Chondrocyte (in vitro differentiated cells): ENCODE results near the gene LRRC4B. TPM values are rescaled to one million over a fixed set of nuclear protein-coding genes. Genes with fewer than 3 reads are reported as not detected.
A peak's percentile ranks its signal among the peaks of the same experiment; 100 is the strongest.
"Not testable (repeated sequence)": the region's sequence is repeated elsewhere in the genome, so short reads cannot be mapped to it uniquely, and the experiment has no call there.

ENCODE experiments used
- DNase-seq: peaks from one replicate; pipeline ENCODE4 v3.0.0; 2021; ENCODE audit warnings: mixed read lengths, low spot score
- H3K27ac Mint-ChIP-seq: one replicate; pipeline ENCODE4 v1.8.0; 2021; ENCODE audit warnings: mild to moderate bottlenecking, moderate library complexity, mixed read lengths; ENCODE audit not compliant: unreplicated experiment
- H3K27me3 Mint-ChIP-seq: 2 replicates; pipeline ENCODE4 v1.8.0; 2021; ENCODE audit warnings: low read depth, mixed read lengths
- H3K36me3 Mint-ChIP-seq: 2 replicates; pipeline ENCODE4 v1.8.0; 2021; ENCODE audit warnings: low read depth, mixed read lengths
- H3K4me1 Mint-ChIP-seq: 2 replicates; pipeline ENCODE4 v1.8.0; 2021; ENCODE audit warnings: low read depth, mild to moderate bottlenecking, mixed read lengths
- H3K4me3 Mint-ChIP-seq: one replicate; pipeline ENCODE4 v1.8.0; 2021; ENCODE audit warnings: mild to moderate bottlenecking, moderate library complexity, mixed read lengths; ENCODE audit not compliant: unreplicated experiment
- H3K9me3 Mint-ChIP-seq: 2 replicates; pipeline ENCODE4 v1.8.0; 2021; ENCODE audit warnings: low read depth, mixed read lengths
- total RNA-seq: library from RNA; stranded (reverse); gene quantifications from 3 replicates; pipeline ENCODE4 v1.2.1, GENCODE V29; 2021
- TF ChIP-seq, protein P1 (sequence below): fragments of 200-600 bp; sonication (generic); IDR thresholded peaks from 2 replicates; pipeline ENCODE4 v1.5.0; 2021; ENCODE audit warnings: antibody characterized with exemption, mild to moderate bottlenecking, moderate library complexity

The LRRC4B gene
- total RNA-seq, 1 donor from 2014 or later, result 0.52 TPM

DNA sequence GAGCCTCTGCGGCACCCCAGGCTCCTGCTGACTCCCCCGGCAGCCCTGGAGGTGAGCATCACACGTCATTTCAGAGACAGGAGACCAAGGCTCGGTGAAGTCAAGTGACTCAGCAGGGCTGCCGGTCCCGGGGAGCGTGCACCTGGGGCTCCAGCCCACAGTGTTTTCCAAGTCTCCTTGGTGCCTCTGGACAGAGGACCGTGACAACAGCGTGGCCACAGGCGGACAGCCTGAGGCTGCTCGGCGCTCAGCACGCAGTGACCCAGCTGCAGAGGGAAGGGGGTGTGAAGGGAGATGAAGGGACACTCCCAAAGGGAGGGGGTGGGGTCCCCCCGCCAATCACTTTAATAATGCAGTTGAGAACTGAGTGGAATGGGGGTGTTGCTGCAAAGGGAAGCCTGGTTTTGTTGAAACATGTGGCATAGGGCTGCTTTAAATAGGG is 37.0 kb downstream of the LRRC4B start:
- H3K4me3 Mint-ChIP-seq, result no peak overlapping the region
- H3K36me3 Mint-ChIP-seq, result peaks cover 4% of the 10 kb centered on the region
- H3K9me3 Mint-ChIP-seq, result peaks cover 15% of the 10 kb centered on the region
- no peak for DNase-seq
- no peaks in the 10 kb centered on the region for H3K4me1 Mint-ChIP-seq
- peaks cover 4% of the 10 kb centered on the region for H3K27me3 Mint-ChIP-seq
- TF ChIP-seq, protein P1, sequence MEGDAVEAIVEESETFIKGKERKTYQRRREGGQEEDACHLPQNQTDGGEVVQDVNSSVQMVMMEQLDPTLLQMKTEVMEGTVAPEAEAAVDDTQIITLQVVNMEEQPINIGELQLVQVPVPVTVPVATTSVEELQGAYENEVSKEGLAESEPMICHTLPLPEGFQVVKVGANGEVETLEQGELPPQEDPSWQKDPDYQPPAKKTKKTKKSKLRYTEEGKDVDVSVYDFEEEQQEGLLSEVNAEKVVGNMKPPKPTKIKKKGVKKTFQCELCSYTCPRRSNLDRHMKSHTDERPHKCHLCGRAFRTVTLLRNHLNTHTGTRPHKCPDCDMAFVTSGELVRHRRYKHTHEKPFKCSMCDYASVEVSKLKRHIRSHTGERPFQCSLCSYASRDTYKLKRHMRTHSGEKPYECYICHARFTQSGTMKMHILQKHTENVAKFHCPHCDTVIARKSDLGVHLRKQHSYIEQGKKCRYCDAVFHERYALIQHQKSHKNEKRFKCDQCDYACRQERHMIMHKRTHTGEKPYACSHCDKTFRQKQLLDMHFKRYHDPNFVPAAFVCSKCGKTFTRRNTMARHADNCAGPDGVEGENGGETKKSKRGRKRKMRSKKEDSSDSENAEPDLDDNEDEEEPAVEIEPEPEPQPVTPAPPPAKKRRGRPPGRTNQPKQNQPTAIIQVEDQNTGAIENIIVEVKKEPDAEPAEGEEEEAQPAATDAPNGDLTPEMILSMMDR, result no peak
- H3K27ac Mint-ChIP-seq, result no peak overlapping the region

DNA sequence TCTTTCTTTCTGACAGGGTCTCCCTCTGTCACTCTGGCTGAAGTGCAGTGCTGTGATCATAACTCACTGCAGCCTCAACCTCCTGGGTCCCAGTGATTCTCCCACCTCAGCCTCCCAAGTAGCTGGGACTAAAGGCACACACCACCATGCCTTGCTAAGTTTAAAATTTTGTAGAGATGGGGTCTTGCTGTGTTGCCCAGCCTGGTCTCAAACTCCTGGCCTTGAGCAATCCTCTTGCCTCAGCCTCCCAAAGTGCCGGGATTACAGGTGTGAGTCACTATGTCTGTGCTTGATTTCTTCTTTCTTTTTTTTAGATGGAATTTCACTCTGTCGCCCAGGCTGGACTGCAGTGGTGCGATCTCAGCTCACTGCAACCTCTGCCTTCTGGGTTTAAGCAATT is 40.2 kb downstream of the LRRC4B start:
- not testable (repeated sequence) for H3K36me3 Mint-ChIP-seq, H3K27ac Mint-ChIP-seq, H3K4me1 Mint-ChIP-seq, DNase-seq, H3K27me3 Mint-ChIP-seq, H3K4me3 Mint-ChIP-seq, H3K9me3 Mint-ChIP-seq

DNA sequence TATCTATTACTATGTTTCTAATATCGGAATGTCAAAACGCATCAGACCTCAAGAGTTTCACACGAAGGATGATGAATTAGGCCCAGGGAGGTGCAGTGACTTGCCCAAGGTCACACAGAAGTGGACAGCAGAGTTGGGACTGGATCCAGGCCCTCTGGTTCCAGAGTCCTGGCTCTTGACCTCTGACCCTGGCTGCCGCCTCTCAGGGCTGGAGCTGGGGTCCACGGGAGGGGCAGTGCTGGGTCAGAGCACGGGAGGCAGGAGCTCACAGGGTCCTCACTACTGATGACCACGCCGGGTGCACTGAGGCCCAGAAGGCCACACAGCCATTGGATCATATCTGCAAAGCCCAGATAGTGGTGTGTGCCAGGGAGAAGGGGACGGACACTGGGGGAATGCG is 45.4 kb downstream of the LRRC4B start:
- Mint-ChIP-seq H3K4me3 (no peak overlapping the region), H3K36me3 (no peaks in the 10 kb centered on the region), H3K27me3 (no peaks in the 10 kb centered on the region), H3K4me1 (no peaks in the 10 kb centered on the region), H3K27ac (no peak overlapping the region), H3K9me3 (no peaks in the 10 kb centered on the region)
- peak; percentile 13 for DNase-seq
- TF ChIP-seq, protein P1, result no peak

DNA sequence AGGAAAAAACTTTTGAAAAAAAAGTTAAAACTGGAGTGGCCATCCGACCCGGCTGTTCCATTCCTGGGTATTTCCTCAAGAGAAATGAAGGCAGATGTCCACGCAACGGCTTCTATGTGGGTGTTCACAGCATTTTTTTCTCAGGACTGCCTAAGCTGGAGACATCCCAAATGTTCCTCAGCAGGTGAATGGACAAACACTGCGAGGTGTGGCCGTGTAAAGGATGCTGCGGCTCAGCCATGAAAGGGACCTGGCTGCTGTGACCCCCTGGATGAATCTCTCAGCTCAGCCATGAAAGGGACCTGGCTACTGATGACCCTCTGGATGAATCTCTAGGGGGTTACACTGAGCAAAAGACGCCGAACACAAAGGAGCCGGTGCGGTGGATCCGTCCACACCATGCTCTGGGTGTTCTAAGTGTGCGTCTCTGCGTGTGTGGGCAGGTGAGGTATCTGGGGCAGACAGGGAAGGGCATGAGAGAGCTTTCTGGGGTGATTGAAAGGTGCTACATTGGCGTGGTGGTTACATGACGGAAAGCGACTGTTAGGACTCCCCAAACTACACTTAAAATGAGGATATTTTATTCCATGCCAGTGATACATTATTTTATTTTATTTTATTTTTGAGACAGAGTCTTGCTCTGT is 47.3 kb downstream of the LRRC4B start:
- H3K36me3 Mint-ChIP-seq, result no peaks in the 10 kb centered on the region
- H3K9me3 Mint-ChIP-seq, result no peaks in the 10 kb centered on the region

DNA sequence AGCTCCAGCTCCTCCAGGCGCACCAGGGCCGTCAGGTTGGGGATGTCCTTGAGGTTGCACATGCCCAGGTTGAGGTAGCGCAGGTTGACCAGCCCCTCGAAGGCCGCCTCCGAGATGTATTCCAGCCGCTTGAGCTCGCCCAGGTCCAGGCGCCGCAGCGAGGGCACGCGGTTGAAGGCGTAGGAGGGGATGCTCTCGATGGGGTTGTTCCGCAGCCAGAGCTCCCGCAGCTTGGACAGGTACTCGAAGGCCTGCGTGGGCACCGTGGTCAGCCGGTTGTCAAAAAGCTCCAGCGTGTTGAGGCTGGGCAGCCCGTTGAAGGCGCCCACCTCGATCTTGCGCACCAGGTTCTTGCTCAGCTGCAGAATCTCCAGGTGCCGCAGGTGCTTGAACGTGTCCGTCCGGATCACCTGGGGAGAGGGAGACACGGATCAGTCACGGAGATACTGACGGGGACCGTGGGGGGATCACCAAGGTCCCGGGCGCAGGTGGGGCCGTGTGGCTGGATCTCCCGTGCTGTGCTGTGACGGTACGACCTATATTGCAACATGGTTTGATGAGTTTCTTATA is 49.1 kb downstream of the LRRC4B start:
- Mint-ChIP-seq H3K27me3 (no peaks in the 10 kb centered on the region), H3K4me3 (no peak overlapping the region), H3K27ac (no peak overlapping the region), H3K36me3 (no peaks in the 10 kb centered on the region), H3K4me1 (no peaks in the 10 kb centered on the region), H3K9me3 (no peaks in the 10 kb centered on the region)
- TF ChIP-seq, protein P1, result no peak
- DNase-seq, result peak; percentile 79

More for the DNA sequence above, 47.3 kb downstream of the LRRC4B start:
- no peak overlapping the region for H3K27ac Mint-ChIP-seq
- DNase-seq, result peak; percentile 68
- H3K4me1 Mint-ChIP-seq, result no peaks in the 10 kb centered on the region
- TF ChIP-seq, protein P1, result no peak
- no peak overlapping the region for H3K4me3 Mint-ChIP-seq
- no peaks in the 10 kb centered on the region for H3K27me3 Mint-ChIP-seq
